Mammary epithelial cell (primary cell): ENCODE measurements around the gene ADAMTS2.

ENCODE experiments used
- EZH2 ChIP-seq: IDR thresholded peaks from 2 replicates; pipeline ENCODE4 v1.6.1; 2012; ENCODE audit warnings: low read length, inconsistent platforms, borderline replicate concordance
- TF ChIP-seq, protein P1 (sequence below), 2 donors: IDR thresholded peaks in 1 of 2; conservative IDR thresholded peaks in 1 of 2; 2 replicates each; pipeline ENCODE4 v1.5.1; 2011 to 2012; ENCODE audit warnings: inconsistent platforms in 2 of 2, low read length in 2 of 2, mild to moderate bottlenecking in 2 of 2, control low read depth in 1 of 2, low read depth in 1 of 2; ENCODE audit not compliant: insufficient read depth in 1 of 2; ENCODE audit errors: extremely low read depth in 1 of 2

DNA sequence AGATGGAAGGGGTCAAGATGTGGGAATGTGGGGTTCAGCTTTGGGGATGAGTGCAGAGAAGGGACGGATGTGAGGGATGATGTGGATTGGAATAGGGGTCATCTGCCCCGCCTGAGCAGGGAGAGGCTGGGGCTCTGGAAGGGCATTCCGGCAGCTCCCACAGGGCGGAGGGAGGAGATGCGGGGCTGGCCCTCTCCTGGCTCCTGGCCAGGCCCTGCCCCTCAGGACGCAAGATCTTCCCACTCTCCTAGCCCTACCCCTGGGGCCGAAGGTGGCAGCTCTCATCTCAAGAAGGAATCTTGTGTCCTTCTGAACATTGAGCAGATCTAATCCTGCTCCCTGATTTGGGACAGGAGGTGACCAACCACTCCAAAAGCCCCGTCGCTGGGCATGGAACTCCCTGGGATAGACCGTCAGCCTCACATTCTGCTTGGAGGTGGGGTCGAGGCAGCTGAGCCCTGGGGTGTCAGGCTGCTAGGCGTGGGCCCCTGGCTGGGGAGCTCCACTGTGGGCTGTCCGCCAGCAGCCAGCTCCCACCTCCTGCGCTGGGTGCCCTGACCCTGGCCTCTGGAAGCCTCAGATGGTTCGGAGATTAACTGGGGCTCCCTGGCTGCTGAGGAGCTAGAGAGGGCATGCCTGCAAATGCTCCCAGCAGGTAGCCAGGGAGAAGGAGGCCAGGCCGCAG, 159.9 kb downstream of the ADAMTS2 start:
- TF ChIP-seq, protein P1, sequence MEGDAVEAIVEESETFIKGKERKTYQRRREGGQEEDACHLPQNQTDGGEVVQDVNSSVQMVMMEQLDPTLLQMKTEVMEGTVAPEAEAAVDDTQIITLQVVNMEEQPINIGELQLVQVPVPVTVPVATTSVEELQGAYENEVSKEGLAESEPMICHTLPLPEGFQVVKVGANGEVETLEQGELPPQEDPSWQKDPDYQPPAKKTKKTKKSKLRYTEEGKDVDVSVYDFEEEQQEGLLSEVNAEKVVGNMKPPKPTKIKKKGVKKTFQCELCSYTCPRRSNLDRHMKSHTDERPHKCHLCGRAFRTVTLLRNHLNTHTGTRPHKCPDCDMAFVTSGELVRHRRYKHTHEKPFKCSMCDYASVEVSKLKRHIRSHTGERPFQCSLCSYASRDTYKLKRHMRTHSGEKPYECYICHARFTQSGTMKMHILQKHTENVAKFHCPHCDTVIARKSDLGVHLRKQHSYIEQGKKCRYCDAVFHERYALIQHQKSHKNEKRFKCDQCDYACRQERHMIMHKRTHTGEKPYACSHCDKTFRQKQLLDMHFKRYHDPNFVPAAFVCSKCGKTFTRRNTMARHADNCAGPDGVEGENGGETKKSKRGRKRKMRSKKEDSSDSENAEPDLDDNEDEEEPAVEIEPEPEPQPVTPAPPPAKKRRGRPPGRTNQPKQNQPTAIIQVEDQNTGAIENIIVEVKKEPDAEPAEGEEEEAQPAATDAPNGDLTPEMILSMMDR (conservative IDR thresholded peaks at IDR 0.05 in 1 of 2, IDR thresholded peaks at IDR 0.05 in 1 of 2; ENCODE audit: extremely low read depth in 1 of 2, insufficient read depth in 1 of 2, low read depth in 1 of 2, low read length in 2 of 2) = no peak
- no peak for TF ChIP-seq EZH2
